HK-2 (cell line): ENCODE data around the gene BICC1.

Source experiments
- DNase-seq: peaks from one replicate; pipeline ENCODE4 v3.0.0-alpha.2; 2018; ENCODE audit not compliant: unreplicated experiment

The BICC1 gene

DNA sequence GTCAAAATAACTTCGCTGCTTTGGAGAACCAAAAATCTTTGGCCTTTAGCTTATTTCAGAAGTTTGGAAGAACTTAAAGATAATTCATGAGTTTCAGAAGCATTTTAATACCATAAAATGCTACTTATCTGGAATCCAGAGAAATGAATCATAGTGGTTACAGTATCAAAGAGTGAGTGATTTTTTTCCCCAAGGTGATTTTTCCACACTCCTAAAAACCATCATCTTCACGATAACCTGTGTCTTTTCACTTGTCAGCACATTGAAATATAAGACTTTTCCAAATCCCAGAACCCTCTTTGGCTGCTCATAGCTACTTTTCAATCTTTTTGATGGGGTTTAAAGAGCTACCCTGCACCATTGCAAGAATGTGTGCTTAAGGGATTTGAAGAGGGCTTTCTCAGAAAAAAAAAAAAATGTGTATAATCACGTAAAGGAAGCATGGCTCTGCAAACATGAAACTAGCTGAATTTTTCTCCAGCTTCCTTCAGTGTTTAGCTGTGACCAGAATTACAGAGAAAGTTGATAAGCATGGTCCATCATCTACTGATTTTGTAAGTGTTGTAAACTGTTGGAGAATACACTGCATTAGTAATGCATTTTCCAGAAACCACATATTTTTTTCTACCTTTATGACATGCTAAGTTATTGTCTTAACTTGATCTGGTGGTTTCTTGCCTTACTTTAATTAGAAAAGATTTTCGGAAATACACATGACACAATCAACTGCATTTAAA is 134.9 kb downstream of the BICC1 start:
- DNase-seq: no peak

DNA sequence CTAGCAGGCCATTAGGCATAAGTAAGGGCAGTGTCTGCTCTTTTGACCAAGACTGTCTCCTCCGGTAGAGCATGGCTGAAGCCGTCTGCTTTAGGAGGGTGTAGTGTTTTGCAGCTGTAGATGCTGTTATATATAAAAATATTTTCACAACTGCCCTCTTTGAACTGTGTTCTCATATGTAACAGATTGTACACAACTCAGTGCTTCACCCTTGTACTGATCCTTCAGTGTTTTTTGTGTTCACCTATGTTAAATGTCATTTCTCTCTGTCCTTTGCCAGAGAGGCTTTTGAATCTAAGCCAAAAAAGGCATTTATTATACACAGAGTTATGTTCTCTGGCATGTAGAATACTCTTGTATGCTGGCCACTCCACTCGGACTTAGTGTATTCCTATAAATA is 135.5 kb downstream of the BICC1 start:
- no peak for DNase-seq

DNA sequence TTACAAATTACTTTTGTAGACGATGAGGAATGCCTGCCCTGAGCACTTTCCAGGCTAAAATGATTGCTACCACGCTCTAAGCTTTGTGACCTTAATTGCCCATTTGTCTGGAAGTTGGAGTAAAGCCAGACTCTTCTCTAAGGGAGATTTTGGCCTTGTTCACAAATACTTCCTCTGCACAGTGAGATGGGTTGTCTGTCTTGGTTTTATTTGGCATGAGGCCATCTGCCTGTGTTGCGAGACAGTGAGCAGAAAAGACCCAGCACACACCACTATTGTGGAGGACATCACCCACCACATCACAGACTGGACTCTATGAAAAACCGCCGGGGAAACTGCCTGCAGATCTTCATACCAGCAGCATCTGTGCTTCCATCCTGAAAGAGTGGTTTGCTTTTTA is 138.4 kb downstream of the BICC1 start:
- no peak for DNase-seq

DNA sequence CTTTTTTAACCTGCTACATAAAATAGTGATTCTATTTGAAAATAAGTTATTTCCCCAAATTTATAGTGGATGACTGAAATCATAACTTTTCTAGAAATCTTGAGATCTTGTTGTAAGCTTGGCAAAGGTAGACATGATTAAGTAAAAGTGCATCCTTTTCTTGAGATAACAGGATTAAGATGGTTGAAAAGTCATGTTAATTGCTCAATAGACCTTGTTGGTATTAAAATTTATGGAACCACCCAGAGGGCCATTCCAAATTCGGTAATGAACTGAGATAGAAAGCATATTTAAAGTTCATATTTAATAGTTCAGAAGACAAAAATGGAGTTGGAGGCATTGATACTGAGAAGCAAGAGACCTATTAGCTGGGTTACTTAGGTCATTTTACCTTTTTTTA is 139.1 kb downstream of the BICC1 start:
- no peak for DNase-seq

DNA sequence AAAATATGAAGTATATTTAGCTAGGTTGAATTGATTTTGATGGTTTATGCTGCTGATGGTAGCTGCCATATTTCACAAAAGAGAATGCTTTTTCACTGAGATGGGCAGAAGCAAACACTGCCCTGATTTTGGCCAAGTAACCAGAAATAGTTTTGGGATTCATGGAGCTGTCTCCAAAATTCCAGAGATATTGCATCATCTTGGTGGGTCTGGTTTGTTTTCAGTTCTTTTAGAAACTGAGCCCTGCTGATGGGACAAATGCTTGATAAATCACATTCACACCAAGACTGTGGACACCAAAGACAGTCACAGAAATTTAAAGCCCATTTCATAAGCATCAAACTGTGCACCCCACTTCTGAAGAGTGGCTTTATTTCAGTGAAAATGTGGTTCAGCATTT is 140.5 kb downstream of the BICC1 start:
- no peak for DNase-seq

DNA sequence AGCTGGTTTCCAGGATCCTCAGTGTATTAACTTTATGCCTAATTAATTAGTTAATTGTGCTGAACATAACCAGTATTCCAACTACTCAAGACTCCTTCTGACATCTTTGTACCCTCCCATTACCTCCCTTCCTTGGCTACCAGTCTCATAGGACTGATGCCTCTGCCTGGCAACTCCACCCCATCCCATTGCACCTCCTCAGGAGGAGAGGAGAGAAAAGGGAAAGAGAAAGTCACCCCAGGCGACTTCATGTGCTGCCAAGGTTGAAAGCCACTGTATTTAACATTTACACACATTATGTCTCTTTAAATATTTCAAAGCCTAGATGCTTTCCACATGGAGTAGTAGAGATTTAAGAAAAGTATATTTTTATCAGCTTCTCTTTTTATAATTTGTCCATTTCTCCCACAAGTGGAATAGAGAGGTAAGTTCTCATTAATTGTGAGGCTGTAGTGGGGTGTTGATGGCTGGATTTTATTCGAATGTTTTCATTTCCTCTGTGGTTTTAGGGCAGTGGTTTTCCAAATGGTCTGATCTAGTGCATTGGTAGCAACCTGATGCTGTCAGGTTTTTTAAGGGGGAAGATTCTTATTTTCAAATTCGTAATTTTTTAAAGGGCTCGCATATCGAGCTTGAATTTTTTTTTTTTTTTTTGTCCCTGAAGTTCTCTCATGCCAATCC is 148.0 kb downstream of the BICC1 start:
- DNase-seq: no peak

DNA sequence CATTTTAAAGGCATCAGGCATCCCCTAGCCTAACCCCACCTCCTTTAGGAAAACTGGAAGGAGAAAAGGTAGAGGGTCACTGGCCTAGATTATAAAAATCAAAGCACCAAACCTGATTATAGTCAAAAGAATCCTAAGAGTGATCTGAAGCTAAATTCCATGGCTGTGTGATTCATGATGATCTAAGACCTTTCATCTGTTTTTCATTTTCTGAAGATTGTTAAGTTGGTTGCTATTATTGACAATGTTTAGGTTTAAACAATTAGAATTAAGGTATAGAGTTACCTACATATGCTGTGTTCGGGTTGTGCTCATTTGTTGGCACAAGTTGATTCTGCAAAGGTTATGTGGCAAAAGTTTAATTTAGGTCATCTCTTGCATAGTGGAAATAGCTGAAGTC is 148.7 kb downstream of the BICC1 start:
- no peak for DNase-seq

DNA sequence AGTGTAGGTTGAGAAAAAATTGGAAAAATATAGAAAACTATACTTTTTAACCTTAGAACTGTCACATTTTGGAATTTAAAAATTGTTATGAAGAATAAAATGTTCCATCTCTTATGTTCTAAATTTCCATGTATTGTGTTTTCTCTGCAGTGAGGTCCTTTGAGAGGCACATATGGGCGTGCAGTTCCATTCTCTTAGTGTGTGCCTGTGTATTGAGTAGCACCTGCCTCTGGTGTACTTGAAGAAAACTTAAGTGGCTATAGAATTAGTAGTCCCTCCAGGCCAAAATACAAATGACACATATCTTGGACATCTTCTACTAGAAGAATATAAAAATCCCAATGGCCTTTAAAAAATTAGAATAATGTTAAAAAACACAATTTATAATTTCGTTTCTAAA is 149.2 kb downstream of the BICC1 start:
- DNase-seq: no peak

DNA sequence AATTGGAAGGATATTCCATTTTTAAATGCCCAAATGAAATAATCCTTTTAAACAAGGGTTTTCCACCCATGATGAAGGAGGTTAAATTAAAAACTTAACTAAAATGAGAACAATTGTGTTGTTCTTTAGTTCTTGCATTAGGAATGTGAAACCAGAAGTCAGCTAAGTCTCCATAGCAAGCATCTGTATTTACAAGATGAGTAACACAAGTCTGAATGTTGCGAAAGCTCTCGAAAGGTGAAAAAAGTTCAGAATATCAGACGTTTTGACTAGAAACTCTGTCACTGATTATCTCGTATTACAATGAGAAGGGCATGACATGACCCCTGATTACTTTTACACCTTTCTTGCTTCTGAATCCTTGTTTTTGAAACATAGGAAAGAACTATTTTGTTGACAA is 149.6 kb downstream of the BICC1 start:
- no peak for DNase-seq

DNA sequence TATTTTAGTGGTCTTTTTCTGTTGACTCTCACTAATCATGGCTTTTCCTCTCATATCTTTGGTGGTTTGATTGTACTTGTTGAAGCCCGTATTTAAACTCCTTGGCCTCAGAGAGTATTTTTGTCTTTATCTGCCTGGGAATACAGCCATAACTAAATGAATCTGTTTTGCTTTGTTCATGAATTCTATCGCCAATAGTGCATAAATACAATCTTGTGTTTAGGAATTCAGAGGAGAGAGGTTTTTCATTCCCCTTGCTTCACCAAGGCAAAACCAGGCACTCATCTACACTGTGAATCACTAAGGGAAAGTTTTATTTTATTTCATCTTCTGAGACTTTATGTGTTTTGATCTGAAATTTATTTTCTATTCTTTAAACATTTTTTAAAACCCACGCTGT is 152.7 kb downstream of the BICC1 start:
- no peak for DNase-seq

DNA sequence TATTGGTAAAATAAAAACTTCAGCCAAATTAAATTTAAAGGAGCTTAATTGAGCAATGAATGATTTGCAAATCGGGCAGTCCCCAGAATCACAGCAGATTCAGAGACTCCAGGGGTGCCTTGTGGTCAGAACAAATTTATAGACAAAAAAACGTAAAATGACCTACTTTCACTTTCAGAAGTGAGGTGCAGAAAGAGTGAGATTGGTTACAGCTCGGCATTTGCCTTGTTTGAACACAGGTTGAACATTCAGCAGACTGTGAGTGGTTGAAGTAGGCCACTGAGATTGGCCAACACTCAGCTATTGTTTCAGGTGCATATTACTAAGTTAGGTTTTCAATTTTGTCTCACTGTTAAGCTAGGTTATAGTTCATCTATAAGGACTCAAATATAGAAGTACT is 153.4 kb downstream of the BICC1 start:
- DNase-seq: no peak

DNA sequence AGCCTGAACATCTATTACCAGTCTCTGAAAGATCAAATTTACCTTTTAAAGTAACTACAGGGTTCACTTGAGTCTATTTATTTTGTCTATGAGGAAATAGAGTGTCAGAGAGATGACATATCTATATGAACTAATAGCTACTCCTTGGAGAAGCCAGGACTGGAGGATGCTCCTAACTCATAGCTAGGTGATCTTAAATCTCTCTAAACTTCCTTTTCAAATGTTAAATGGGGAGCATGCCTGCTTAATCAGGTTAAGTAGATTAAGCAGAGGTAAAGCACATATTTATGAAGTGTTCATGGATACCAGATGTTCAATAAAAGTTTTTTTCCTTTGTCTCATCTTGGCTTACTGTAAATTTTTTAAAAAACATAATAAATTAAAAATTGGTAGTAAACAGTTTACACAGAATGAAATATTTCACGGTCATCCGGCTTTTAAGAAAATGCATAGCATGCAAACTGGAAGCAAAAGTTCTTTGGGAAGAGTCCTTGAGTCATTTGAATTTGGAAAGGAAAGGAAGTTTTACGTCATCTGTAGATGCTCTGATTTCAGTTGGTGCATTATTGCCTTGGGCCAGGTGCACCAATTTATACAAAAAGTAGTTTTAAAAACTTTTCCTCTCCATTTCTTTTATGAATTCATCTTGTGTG is 155.1 kb downstream of the BICC1 start:
- no peak for DNase-seq

DNA sequence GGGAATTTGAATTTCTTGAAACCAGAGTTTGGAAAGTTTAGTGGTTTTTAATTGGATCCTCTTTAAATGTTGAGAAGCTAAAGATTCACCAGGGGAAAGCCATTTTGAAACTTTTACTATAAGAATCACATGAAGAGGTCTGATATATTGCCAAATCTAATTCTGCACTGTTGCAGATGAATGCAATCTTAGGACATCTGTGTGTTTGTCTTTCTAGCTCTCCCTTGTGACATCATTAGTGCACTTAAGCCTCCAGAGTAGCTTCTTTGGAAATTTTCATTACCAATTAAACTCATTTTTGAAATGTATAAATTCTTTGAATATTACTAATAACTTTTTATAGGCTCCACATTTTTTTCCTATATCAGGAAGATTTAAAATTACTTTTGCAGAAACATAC is 160.2 kb downstream of the BICC1 start:
- no peak for DNase-seq

DNA sequence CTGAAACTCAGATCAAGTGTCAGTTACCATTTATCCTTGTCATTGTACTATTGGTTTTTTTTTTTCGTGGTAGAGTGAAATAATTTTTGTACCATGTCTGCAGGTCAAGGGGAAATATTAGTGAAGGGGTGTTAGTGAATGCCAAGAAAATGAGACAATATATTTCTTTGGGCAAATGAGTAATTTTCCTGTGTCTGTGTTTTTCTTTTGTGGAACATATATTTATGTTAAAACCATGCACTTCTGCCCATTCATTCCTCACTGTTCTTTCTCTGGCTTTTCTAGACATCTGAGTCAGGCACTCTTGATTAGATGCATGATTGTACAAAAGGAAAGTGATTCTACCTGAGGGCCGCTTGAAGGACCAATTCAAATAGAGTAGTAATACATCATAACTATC is 161.6 kb downstream of the BICC1 start:
- no peak for DNase-seq

DNA sequence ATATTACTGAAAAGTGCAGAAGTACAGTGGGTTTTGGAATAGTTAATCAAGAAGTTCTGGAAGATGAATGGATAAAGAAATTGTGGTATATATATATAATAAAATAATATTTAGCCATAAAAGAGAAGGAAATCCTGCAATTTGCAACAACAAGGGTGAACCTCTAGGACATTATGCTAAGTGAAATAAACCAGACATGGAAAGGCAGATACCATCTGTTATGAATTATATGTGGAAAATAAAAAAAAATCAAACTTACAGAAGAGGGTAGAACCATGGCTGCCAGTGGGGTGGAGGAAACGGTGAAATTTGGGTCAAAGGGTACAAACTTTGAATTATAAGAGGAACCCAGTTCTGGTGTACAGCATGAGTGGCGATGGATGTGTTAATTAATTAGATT is 162.6 kb downstream of the BICC1 start:
- DNase-seq: no peak

DNA sequence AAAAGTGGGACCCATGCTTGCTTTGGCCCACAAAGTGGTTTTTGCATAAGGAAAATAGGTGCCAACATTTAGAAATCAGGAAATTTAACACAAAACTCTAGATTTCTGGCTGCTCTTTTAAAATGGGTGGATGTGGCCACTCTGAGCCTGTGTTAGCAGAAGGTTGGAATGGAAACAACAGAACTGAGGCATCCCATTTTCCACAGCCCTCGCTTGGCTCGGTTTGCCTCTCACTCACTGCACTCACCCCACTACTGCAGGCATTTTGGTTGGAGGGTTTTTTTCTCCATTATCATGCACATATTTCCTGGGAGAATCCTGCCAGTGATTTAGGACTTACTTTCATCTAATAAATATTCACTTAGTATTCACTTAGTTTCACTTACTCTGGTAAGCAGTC is 178.9 kb downstream of the BICC1 start:
- DNase-seq: no peak

DNA sequence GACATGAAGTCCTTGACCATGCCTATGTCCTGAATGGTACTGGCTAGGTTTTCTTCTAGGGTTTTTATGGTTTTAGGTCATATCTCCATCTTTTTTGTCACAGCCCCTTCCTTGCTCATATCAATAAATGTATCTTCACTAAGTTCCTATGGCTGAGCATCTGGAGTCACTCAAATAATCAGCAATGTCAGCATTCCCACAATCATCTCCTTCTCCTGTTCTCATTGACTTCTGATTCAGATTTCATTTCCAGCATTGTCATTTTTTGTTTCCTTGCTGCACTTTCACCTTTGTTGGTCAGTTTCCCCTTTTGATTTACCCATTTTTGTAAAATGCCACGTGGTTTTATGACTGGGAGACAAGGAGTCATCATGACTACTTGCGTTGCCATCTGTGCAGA is 181.2 kb downstream of the BICC1 start:
- DNase-seq: no peak

DNA sequence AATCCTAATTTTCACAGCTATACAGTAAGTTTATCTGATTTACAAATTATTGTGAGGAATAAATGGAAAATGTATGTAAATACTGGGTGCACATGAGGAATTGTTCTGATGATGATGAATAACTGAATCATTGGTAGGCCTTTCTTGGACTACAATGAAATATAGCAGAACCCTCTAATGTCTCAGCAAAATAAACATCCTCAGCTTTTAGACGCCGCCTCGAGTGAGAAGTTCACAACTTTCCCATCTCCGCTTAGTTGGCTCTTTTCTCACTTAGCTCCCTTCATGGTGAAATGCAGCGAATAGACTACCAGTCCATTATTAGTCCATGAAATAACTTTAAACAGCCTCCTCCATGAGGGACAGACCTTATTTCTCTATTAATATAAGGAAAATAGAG is 182.3 kb downstream of the BICC1 start:
- DNase-seq: no peak

DNA sequence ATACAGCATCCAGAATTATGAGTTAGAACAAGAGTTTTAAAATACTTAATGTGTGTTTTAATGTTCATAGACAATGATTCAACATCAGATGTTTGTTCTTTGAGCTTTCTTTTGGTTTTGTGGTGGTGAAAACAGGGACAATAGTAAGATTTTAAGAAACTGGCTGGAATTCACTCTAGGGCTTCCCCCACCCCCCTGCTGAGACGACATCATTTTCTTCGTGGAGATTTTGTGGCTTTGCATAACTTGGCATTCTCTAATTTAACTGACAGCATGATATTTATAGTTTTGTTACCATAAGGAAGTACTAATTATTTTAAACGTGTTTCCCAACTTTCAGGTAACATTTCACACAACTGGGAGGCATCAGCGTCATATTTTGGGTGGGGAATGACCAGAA is 184.1 kb downstream of the BICC1 start:
- no peak for DNase-seq

DNA sequence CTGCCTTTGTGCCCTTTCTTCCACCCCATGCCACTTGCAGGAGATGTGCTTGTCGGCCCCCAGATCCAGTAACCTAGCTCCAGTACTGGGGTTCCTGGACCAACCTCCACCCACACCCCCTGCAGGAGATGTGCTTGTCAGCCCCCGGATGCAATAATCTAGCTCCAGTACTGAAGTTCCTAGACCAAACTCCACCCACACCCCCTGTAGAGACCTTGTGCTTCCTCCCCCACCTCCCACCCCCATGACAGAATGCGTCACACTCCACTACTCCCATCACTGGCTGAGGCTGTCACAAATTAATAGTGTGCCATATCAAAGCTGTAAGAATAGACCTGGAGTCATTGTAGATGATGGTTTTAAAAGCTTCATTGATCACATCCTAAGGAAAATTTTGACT is 185.0 kb downstream of the BICC1 start:
- DNase-seq: no peak

DNA sequence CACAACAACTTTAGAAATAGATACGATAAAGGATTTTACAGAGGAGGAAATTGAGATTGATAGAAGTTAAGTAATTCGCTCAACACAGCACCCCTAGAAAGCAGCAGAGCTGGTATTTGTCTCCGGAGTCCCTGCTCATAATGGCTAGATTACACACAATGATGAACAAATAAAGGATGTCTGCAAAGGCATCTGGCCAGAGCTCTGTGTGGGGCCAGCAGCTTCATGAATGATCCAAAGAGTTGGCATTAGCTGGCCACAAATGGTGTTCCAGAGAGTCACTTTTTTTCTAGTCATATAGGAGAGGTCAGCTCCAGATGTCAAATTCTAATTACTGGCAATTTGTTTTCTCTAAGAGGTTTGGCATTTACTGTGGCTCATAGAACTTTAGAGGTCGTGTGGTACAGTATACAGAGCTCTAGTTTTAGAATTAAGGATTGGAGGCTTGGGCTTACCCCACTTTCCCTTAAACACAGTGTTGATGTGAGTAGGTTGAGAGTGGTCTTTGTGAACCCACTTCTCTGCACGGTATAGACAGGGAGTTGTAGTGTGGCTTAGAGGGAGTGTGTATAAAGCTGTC is 186.2 kb downstream of the BICC1 start:
- DNase-seq: no peak

DNA sequence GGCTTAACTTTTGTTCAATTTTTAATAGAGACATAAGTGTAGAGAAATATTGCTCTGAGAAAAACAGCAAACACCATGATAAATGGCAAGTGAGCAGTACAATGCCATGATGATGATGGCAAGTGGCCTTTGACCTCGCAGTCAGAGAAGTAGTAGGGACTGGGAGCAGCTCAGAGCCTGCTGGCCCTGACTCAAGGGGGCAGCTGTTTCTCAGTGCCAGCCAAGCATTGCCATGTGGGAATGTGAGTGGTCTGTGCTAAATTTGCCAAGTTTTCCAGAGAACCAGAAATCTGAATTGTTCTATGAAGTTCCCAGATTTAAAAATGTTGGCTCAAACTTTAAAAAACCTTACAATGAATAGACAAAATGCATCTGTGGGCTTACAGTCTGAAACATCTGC is 187.9 kb downstream of the BICC1 start:
- no peak for DNase-seq
